ENCODE measurements around the gene TOMM70. TPM values are rescaled to one million over a fixed set of nuclear protein-coding genes. Genes with fewer than 3 reads are reported as not detected.

The TOMM70 gene
- total RNA-seq, 1 experiment from 2014 or later: 64.9 TPM

DNA sequence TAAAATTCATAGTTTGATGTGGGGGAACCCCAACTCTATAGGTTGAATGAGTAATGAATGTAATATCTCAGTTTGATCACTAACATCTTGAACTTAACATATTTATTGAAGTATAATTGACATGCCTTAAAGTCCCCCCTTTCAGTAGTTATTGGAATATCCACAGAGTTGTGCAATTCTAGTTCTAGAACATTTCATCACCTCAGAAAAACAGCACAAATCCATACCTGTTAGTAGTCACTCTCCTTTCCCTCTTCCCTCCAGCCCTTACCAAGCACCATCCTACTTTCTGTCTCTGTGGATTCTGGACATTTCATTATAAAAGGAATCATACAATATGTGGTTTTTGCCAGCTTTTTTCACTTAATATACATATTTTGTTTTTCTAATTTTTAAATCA, 75.1 kb downstream of the TOMM70 start:
- no peak for DNase-seq (ENCODE audit: low spot score)

DNA sequence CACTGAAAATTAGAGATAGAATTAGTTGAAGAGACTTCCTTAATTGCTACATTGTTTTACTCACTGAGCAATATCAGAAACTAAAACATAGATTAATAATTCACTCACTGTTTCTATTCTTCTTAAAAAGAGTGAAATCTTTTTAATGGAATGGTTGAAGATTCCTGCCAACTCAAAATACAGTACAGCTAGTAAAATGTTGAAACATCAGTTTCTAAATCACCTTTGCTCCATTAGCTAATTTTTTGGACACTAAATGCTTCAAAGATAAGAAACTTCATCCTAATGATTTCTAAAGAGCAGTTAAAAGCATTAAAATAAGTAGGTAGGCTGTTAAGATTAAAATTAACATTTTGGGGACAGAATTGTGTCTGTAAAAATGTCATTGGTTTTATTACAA, 76.8 kb downstream of the TOMM70 start:
- DNase-seq (ENCODE audit: low spot score): no peak

DNA sequence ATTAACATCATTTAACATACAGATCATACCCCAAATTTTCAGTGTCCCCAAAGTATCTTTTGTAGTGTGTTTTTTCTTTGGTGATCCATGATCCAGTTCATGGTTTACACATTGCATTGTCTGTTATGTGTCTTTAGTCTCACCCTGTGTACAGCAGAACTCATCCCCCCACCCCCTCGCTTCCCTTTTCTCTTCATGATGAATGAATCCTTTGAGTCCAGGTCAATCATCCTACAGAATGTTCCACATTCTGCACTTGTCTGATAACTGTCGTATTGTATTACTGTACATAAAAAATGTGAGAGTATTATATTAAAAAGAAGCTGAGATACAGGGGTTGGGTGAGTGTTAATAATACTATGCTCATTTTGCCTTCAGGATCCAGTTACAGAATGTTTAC, 80.9 kb downstream of the TOMM70 start:
- no peak for DNase-seq (ENCODE audit: low spot score)

DNA sequence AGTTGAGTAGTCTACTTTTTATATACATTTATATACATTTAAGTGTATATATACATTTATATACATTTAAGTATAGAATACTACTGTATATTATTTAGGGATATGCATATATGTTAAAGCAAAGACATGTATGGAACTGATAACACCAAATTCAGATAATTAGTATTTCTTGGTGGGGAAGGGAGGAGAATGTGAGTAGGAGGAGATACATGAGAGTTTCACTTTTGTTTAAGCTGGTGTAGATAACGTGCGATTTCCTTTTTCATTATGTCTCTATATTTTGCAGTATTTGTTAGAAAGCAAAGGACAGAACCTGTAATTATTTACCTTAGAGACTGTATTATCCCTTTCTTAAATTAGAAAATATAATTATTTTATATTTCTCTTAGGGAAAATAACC, 83.0 kb downstream of the TOMM70 start:
- no peak for DNase-seq (ENCODE audit: low spot score)

DNA sequence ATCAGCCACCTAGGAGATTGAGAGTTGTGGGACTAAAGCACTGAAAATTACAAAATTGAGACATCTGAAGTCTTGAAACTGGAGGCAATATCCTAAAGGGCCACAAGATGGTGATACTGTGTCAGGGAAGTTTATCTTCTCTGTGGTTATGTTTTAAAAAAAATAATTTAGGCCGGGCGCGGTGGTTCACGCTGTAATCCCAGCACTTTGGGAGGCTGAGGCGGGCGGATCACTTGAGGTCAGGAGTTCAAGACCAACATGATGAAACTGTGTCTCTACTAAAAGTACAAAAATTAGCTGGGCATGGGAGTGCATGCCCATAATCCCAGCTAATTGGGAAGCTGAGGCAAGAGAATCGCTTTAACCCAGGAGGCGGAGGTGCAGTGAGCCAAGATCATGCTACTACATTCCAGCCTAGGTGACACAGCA, 84.2 kb downstream of the TOMM70 start:
- peak; percentile 47 for DNase-seq (ENCODE audit: low spot score)

Other genes starting within 250 kb of the TOMM70 start
- gene TBC1D23, start 140.1 kb downstream of the TOMM70 start, total RNA-seq (2014; rRNA removed; shearing (Covaris generic)): 20.4 and 23.3 TPM in 2 replicates
- 33.6 and 47.0 TPM in 2 replicates for gene NIT2, start 66.3 kb downstream of the TOMM70 start, total RNA-seq (2014; rRNA removed; shearing (Covaris generic))
- gene LNP1, start 450 bp upstream of the TOMM70 start, total RNA-seq (2014; rRNA removed; shearing (Covaris generic)): 4.7 and 7.0 TPM in 2 replicates
- gene TMEM45A, start 91.5 kb upstream of the TOMM70 start, total RNA-seq (2014; rRNA removed; shearing (Covaris generic)): 22.1 and 31.6 TPM in 2 replicates
- gene ADGRG7, start 208.5 kb upstream of the TOMM70 start, total RNA-seq (2014; rRNA removed; shearing (Covaris generic)): not detected in 2 replicates